OCI-LY3 (cell line): ENCODE results near the gene G6PC2.

Source experiments
- H2AFZ ChIP-seq: fragments of 200-600, 300-600 bp; shearing (Covaris generic); 2 replicates; pipeline ENCODE4 v1.6.0; 2014; ENCODE audit warnings: antibody characterized with exemption, low read depth, low read length
- H3K27ac ChIP-seq: fragments of 200-600, 300-600 bp; sonication (generic); 2 replicates; pipeline ENCODE4 v1.5.1; 2014; ENCODE audit warnings: mild to moderate bottlenecking, low read length, moderate library complexity, mixed read lengths
- H3K27me3 ChIP-seq: fragments of 200-600, 300-600 bp; sonication (generic); 2 replicates; pipeline ENCODE4 v1.6.1; 2014; ENCODE audit warnings: low read depth, low read length, mixed read lengths
- H3K36me3 ChIP-seq: fragments of 200-600, 300-600 bp; sonication (generic); replicated peaks from 2 replicates; pipeline ENCODE3; 2014; ENCODE audit warnings: low read depth, low read length, mixed read lengths
- H3K4me1 ChIP-seq: fragments of 300-600, 200-600 bp; sonication (generic); 2 replicates; pipeline ENCODE4 v1.6.1; 2014; ENCODE audit warnings: low read length, mixed read lengths
- H3K4me2 ChIP-seq: fragments of 200-600, 300-600 bp; sonication (generic); 2 replicates; pipeline ENCODE4 v1.6.1; 2014; ENCODE audit warnings: low read length, mixed read lengths
- H3K4me3 ChIP-seq: fragments of 300-600, 200-600 bp; sonication (generic); 2 replicates; pipeline ENCODE4 v1.5.1; 2014; ENCODE audit warnings: antibody characterized with exemption, mild to moderate bottlenecking, low read length, moderate library complexity
- H3K79me2 ChIP-seq: fragments of 300-600, 200-600 bp; shearing (Covaris generic); 2 replicates; pipeline ENCODE4 v1.6.1; 2014; ENCODE audit warnings: mild to moderate bottlenecking, low read length, mixed read lengths
- H3K9ac ChIP-seq: fragments of 300-600, 200-600 bp; shearing (Covaris generic); 2 replicates; pipeline ENCODE4 v1.6.0; 2014; ENCODE audit warnings: mild to moderate bottlenecking, low read length, moderate library complexity
- H3K9me3 ChIP-seq: fragments of 200-600, 300-600 bp; shearing (Covaris generic); 2 replicates; pipeline ENCODE4 v1.6.1; 2014; ENCODE audit warnings: low read length, mixed read lengths; ENCODE audit not compliant: insufficient read depth
- H4K20me1 ChIP-seq: fragments of 200-600, 300-600 bp; sonication (generic); 2 replicates; pipeline ENCODE4 v1.6.1; 2016; ENCODE audit warnings: low read length, mixed read lengths; ENCODE audit not compliant: insufficient read depth
- CTCF ChIP-seq: fragments of 200-600, 300-600 bp; sonication (generic); IDR thresholded peaks from 2 replicates; pipeline ENCODE4 v1.5.1; 2014; ENCODE audit warnings: antibody characterized with exemption, low read length, low read depth
- EZH2phosphoT487 ChIP-seq: fragments of 200-600 bp; shearing (Covaris generic); IDR thresholded peaks from 2 replicates; pipeline ENCODE4 v1.6.1; 2018; ENCODE audit warnings: antibody characterized with exemption, mixed run types, low read depth

G6PC2 gene

GRCh38 chr2:168945508-168945907 is 44.4 kb downstream of the G6PC2 start:
- TF ChIP-seq CTCF (no peak), EZH2phosphoT487 (no peak)
- Histone ChIP-seq H3K4me1 (peaks cover 4% of the 10 kb centered on the region), H3K79me2 (no peaks in the 10 kb centered on the region), H3K27me3 (no peaks in the 10 kb centered on the region), H3K36me3 (no peaks in the 10 kb centered on the region), H3K9ac (no peak overlapping the region), H3K9me3 (no peaks in the 10 kb centered on the region), H3K4me3 (no peak overlapping the region), H3K27ac (no peak overlapping the region), H4K20me1 (no peaks in the 10 kb centered on the region), H3K4me2 (no peak overlapping the region), H2AFZ (no peak overlapping the region)

- Histone ChIP-seq H3K9ac (no peak overlapping the region), H4K20me1 (no peaks in the 10 kb centered on the region), H3K79me2 (no peaks in the 10 kb centered on the region), H3K36me3 (no peaks in the 10 kb centered on the region), H3K4me1 (no peaks in the 10 kb centered on the region), H3K9me3 (no peaks in the 10 kb centered on the region), H3K27ac (no peak overlapping the region), H3K27me3 (no peaks in the 10 kb centered on the region), H3K4me3 (no peak overlapping the region), H3K4me2 (0 out of 2 replicates have a peak overlapping the region, but pooled peaks have one; percentile 6), H2AFZ (peak overlapping the region; percentile 78; the same call in 1 of the 2 replicates)
- peak; percentile 78 for TF ChIP-seq CTCF
- TF ChIP-seq EZH2phosphoT487 = no peak
These were observed 47.6 kb downstream of the G6PC2 start for GRCh38 chr2:168948621-168949212.

GRCh38 chr2:168949324-168949723 is 48.2 kb downstream of the G6PC2 start:
- no peaks in the 10 kb centered on the region for H4K20me1 ChIP-seq
- no peak overlapping the region for H3K27ac ChIP-seq
- no peak overlapping the region for H3K4me2 ChIP-seq
- no peak overlapping the region for H2AFZ ChIP-seq
- TF ChIP-seq CTCF (no peak), EZH2phosphoT487 (no peak)
- no peaks in the 10 kb centered on the region for H3K79me2 ChIP-seq
- H3K4me3 ChIP-seq = no peak overlapping the region
- no peaks in the 10 kb centered on the region for H3K4me1 ChIP-seq
- peaks cover under 1% of the 10 kb centered on the region; the same call in 1 of the 2 replicates for H3K9me3 ChIP-seq
- no peaks in the 10 kb centered on the region for H3K27me3 ChIP-seq
- no peaks in the 10 kb centered on the region for H3K36me3 ChIP-seq
- H3K9ac ChIP-seq = no peak overlapping the region

- no peak overlapping the region for H3K4me2 ChIP-seq
- no peaks in the 10 kb centered on the region for H3K4me1 ChIP-seq
- H3K27me3 ChIP-seq = no peaks in the 10 kb centered on the region
- H2AFZ ChIP-seq = no peak overlapping the region
- no peak overlapping the region for H3K27ac ChIP-seq
- TF ChIP-seq EZH2phosphoT487 (no peak), CTCF (no peak)
- H3K36me3 ChIP-seq = no peaks in the 10 kb centered on the region
- no peaks in the 10 kb centered on the region for H3K79me2 ChIP-seq
- H3K4me3 ChIP-seq = no peak overlapping the region
- H3K9me3 ChIP-seq = peaks cover 6% of the 10 kb centered on the region; the same call in 1 of the 2 replicates
- H3K9ac ChIP-seq = no peak overlapping the region
- no peaks in the 10 kb centered on the region for H4K20me1 ChIP-seq
These were observed 50.8 kb downstream of the G6PC2 start for GRCh38 chr2:168951871-168952270.
